GM21717 (cell line): ENCODE data around the gene UBL7.
A peak's percentile ranks its signal among the peaks of the same experiment; 100 is the strongest.

Source experiments
- ATAC-seq: cut with Tn5 transposase; IDR thresholded peaks from one replicate; pipeline ENCODE4 v1.9.1; 2021; ENCODE audit warnings: mild to moderate bottlenecking, moderate library complexity; ENCODE audit not compliant: unreplicated experiment

The UBL7 gene

GRCh38 chr15:74442063-74442462, 18.9 kb downstream of the UBL7 start:
- no peak for ATAC-seq

- ATAC-seq: no peak
Measured at GRCh38 chr15:74441248-74441941, 19.6 kb downstream of the UBL7 start.

GRCh38 chr15:74438721-74439316, 22.1 kb downstream of the UBL7 start:
- no peak for ATAC-seq

GRCh38 chr15:74438206-74438605, 22.8 kb downstream of the UBL7 start:
- ATAC-seq: no peak

GRCh38 chr15:74434263-74435136, 26.5 kb downstream of the UBL7 start:
- no peak for ATAC-seq

- ATAC-seq: peak; percentile 51
Measured at GRCh38 chr15:74433592-74434262, 27.2 kb downstream of the UBL7 start, which contains the start of gene SEMA7A. SEMA7A (minus strand) TSS chr15:74433958; CDS start chr15:74433918, 40 bp downstream.

- ATAC-seq: no peak
Measured at GRCh38 chr15:74432968-74433591, 27.9 kb downstream of the UBL7 start.

GRCh38 chr15:74432271-74432967, 28.5 kb downstream of the UBL7 start:
- no peak for ATAC-seq

GRCh38 chr15:74431645-74432044, 29.3 kb downstream of the UBL7 start:
- no peak for ATAC-seq

GRCh38 chr15:74431116-74431515, 29.8 kb downstream of the UBL7 start:
- no peak for ATAC-seq

- ATAC-seq: no peak
Measured at GRCh38 chr15:74430510-74430951, 30.4 kb downstream of the UBL7 start.

- no peak for ATAC-seq
Measured at GRCh38 chr15:74429781-74430400, 31.1 kb downstream of the UBL7 start.

- ATAC-seq: no peak
Measured at GRCh38 chr15:74428970-74429780, 31.8 kb downstream of the UBL7 start.

GRCh38 chr15:74428442-74428787, 32.5 kb downstream of the UBL7 start:
- ATAC-seq: no peak

GRCh38 chr15:74427607-74428441, 33.1 kb downstream of the UBL7 start:
- ATAC-seq: no peak

- ATAC-seq: no peak
Measured at GRCh38 chr15:74426404-74427281, 34.3 kb downstream of the UBL7 start.

GRCh38 chr15:74425630-74426029, 35.3 kb downstream of the UBL7 start:
- ATAC-seq: no peak
